Epithelial cell of proximal tubule (primary cell): ENCODE measurements around the gene RHCG. TPM values are rescaled to one million over a fixed set of nuclear protein-coding genes. Genes with fewer than 3 reads are reported as not detected.

Experiments
- DNase-seq: peaks from one replicate; pipeline ENCODE4 v3.0.0-alpha.2; 2011; ENCODE audit warnings: low read depth
- H3K4me3 ChIP-seq: 2 replicates; pipeline ENCODE4 v1.5.1; 2011; ENCODE audit warnings: low read depth, mild to moderate bottlenecking, low read length
- total RNA-seq: library from RNA; depleted of rRNA; stranded (reverse); fragments of >200 nt; gene quantifications from 2 replicates; pipeline ENCODE4 v1.2.3, GENCODE V29; 2015
- TF ChIP-seq, protein P1 (sequence below): conservative IDR thresholded peaks from 2 replicates; pipeline ENCODE4 v1.5.1; 2012; ENCODE audit warnings: low read depth, mild to moderate bottlenecking, low read length

Gene RHCG
- total RNA-seq, 1 donor from 2014 or later: not detected

DNA sequence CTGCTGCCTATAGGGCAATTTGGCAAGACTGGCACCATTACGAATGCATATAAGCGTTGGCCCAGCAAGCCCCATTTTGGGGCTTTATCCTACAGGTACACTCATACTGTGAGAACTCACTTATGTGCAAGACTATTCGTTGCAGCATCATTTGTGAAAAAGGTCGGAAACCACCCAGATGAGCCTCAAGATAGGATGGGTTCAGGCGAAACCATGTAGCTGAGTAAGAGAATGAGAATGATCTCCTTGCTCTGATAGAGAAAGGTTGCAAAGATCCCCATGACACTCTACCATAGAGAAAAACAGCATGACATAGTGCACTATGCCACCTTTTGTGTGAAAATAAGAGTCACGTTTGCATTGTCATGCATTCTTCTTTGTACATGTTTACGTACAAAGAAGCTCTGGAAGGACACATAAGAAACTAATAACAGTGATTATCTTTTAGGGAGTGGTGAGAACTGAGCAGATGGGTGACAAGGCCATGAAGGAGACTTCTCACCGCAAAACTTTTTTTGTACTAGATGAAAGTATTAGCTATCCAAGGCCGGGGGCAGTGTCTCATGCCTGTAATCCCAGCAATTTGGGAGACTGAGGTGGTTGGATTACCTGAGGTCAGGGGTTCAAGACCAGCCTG, 50.0 kb downstream of the RHCG start:
- TF ChIP-seq, protein P1, sequence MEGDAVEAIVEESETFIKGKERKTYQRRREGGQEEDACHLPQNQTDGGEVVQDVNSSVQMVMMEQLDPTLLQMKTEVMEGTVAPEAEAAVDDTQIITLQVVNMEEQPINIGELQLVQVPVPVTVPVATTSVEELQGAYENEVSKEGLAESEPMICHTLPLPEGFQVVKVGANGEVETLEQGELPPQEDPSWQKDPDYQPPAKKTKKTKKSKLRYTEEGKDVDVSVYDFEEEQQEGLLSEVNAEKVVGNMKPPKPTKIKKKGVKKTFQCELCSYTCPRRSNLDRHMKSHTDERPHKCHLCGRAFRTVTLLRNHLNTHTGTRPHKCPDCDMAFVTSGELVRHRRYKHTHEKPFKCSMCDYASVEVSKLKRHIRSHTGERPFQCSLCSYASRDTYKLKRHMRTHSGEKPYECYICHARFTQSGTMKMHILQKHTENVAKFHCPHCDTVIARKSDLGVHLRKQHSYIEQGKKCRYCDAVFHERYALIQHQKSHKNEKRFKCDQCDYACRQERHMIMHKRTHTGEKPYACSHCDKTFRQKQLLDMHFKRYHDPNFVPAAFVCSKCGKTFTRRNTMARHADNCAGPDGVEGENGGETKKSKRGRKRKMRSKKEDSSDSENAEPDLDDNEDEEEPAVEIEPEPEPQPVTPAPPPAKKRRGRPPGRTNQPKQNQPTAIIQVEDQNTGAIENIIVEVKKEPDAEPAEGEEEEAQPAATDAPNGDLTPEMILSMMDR: no peak
- no peak overlapping the region for H3K4me3 ChIP-seq
- DNase-seq: no peak

DNA sequence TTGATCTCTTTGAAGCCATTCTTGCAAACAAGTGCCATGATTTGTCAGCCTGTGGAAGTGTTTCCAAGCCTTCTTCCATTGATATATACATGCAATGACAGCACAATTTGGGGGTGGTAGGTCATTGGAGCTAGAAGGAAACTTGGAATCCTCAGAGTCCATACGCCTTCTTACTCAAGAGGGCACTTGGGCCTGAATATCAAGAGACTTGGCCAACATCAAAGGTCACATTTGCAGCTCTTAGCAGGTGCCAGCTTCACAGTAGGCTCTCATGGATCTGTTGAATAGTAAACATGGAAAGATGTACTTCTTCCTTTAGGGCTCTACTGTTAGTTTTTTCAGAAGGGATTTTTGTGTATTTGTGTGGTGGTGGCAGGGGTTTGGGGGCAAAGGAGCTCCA, 50.9 kb downstream of the RHCG start:
- DNase-seq: no peak
- no peak overlapping the region for H3K4me3 ChIP-seq
- TF ChIP-seq, protein P1: no peak

DNA sequence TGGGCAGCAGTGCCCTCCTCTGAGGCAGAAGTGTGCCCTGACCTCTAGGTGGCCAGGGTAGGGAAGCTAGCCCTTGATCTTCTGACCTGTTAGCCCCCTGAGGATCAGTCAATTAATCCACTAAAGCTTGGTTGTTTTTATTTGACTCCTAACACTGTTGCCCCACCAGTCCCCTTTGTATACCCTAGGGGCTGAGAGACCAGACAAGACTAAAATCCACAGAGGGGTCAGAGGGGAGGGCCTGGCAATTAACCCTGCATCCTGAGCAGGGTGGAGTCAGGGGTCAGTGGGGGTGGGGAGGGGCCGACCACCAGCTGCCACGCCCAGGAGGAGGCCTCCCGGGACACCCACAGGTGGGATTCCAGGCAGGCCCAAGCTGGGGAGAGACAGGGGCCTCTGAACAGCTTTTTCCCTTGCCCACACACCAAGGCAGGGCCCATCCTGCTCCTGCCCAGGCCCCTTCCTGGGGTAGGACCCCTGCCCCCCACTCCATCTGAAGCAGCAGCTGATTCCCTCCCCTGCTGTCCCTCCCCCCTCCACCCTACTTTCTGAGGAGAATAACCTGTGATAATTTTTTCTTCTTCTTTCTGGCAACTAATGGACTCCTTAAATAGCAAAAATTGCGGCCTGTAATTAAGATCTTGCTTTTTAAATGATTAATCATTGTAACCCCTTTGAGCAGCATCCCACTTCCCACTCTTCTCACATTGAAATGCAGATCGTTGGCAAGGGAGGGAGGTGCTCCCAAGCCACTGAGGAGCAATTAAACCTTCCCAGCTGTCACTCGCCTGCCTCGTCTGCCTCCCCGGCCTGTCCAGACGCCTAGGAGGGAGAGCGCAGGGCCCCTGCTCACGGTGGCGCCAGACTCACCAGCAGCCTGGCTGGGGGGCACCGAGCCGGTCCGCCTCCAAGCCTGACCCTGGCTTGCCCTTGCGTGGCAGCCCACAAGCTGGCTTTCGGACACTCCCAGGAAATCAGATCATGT, 51.9 kb downstream of the RHCG start:
- H3K4me3 ChIP-seq: no peak overlapping the region
- TF ChIP-seq, protein P1: no peak
- DNase-seq: no peak

DNA sequence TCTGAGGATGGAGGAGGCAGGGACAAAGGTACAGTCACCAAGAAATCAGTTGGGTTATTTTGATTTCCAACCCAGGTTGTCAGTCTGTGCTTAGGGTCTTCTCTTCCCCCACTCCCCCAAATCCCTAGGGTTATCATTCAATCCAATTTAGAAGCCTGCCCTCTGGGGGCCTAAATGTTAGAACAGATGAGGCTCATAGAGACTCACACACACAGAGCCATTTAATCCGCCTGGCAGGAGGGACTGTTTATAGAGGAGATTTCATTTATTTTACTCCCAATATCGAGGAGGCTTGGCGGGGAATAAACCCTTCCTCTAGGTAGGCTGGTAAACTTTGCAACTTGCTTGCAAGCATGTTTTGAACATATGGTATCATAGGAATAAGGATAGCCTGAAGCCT, 52.8 kb downstream of the RHCG start:
- DNase-seq: no peak
- no peak overlapping the region for H3K4me3 ChIP-seq
- TF ChIP-seq, protein P1: no peak

DNA sequence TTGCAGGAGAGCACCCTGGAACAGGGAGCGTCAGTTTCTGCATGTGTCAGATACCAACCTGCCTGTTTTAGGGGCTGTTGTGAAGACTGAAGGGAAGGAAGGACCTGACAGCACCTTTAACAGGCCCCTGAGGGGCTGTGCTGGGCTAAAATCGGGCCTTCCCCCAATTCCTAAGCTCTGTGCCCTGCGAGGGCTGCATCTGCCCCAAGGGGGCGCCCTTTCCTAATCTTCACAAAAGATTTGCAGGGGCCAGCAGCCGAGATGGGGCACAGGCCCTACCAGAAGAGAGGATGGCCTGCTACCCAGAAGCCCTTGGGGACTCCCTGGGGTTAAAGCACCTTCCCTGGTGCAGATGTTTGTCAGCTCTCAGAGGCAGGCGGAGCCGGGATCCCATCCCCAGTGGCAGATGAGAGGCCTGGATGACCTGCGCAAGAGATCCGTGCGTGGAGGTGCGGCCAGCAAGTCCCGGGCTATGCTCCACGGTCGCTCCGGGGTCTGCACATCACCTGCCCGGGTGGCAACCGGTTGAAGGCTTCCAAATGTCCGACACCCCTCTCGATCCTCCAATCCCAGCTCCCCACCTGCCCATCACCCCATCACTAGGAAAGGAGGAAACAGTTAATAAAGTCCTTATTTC, 53.6 kb downstream of the RHCG start:
- no peak for DNase-seq
- TF ChIP-seq, protein P1: peak; percentile 77

DNA sequence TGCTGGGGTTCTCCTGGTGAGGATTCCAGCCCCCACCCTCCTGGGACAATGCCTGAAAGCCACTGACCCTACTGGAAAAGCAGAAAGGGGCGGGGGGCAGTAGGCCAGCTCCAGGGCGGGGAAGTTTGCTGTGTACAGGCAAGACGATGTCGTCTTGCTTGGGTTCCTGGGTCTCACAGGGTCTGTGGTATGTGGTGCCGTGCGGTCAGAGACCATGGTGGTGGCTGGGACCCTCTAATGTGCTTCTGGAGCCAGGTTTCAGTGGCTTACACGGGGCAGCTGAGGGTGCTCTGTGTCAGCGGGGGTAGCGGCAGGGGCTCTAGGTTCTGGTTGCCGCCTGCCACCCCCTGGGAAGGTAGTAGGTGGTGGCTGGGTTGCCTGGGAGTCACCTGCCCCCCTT, 54.2 kb downstream of the RHCG start:
- TF ChIP-seq, protein P1: no peak
- no peak for DNase-seq
- no peak overlapping the region for H3K4me3 ChIP-seq

More for the DNA sequence above, 53.6 kb downstream of the RHCG start:
- H3K4me3 ChIP-seq: no peak overlapping the region
